A549 (cell line): ENCODE results near the gene ATP6AP2. TPM values are rescaled to one million over a fixed set of nuclear protein-coding genes. Genes with fewer than 3 reads are reported as not detected.
"Not testable (repeated sequence)": the region's sequence is repeated elsewhere in the genome, so short reads cannot be mapped to it uniquely, and the experiment has no call there.

Source experiments
- ATAC-seq, 2 experiments: fragments of 200-7000 bp in 1 of 2; fragments of >200 bp in 1 of 2; cut with Nextera tagmentation in 1 of 2; cut with Tn5 transposase in 1 of 2; 3 replicates each; pipeline versions ENCODE4 v1.8.0 to v1.9.1; 2018 to 2020; ENCODE audit warnings: mild to moderate bottlenecking in 1 of 2, moderate library complexity in 1 of 2
- CTCF ChIA-PET: fragments of 300-600 bp; sonication (Branson Sonifier 250); formaldehyde crosslinking; extraction: SDS; loops from one replicate; lab custom pipeline; 2021; ENCODE audit warnings: antibody characterized with exemption, inconsistent platforms; lab: Yijun Ruan, JAX
- POLR2A ChIA-PET: fragments of 350-600 bp; formaldehyde crosslinking; extraction: SDS; loops from one replicate; lab custom pipeline; 2021; ENCODE audit warnings: antibody characterized with exemption, inconsistent platforms; lab: Yijun Ruan, JAX
- DNase-seq, 2 experiments: peaks; one replicate each; pipeline versions ENCODE4 v3.0.0 to v3.0.0-alpha.2; 2011 to 2016; ENCODE audit warnings: low read depth in 1 of 2, low spot score in 1 of 2
- FAIRE-seq: peaks from 2 replicates; lab custom pipeline; 2011; peaks lifted over from hg19 to GRCh38; lab: Jason Lieb, UNC
- H3K27ac ChIP-seq, 2 experiments: fragments of >200 bp; sonication (Bioruptor Twin); formaldehyde crosslinking; 3 replicates each; pipeline ENCODE4 v1.5.1; 2016 to 2017
- H3K4me1 ChIP-seq: fragments of >200 bp; sonication (Bioruptor Twin); formaldehyde crosslinking; 3 replicates; pipeline ENCODE4 v1.6.1; 2016
- H3K4me2 ChIP-seq: fragments of >200 bp; sonication (Bioruptor Twin); formaldehyde crosslinking; 3 replicates; pipeline ENCODE4 v1.6.1; 2016
- H3K4me3 ChIP-seq: fragments of >200 bp; sonication (Bioruptor Twin); formaldehyde crosslinking; 3 replicates; pipeline ENCODE4 v1.5.1; 2016
- H3K9me3 ChIP-seq: fragments of >200 bp; sonication (Bioruptor Twin); formaldehyde crosslinking; 3 replicates; pipeline ENCODE4 v1.6.1; 2016
- CBX2 ChIP-seq: fragments of 200-600 bp; sonication (generic); IDR thresholded peaks from 2 replicates; pipeline ENCODE4 v1.6.1; 2016; ENCODE audit warnings: low read depth, mild to moderate bottlenecking, borderline replicate concordance
- CBX8 ChIP-seq: fragments of 200-600 bp; sonication (generic); IDR thresholded peaks from 2 replicates; pipeline ENCODE4 v1.6.1; 2016
- FOSB ChIP-seq: fragments of 250-450 bp; sonication (Bioruptor Pico); IDR thresholded peaks from 2 replicates; pipeline ENCODE4 v1.5.0; 2020; ENCODE audit warnings: mild to moderate bottlenecking, moderate library complexity
- FOSL2 ChIP-seq, 2 experiments: fragments of 450-650 bp in 1 of 2; fragments of >200 bp in 1 of 2; sonication (Bioruptor Twin) in 1 of 2; formaldehyde crosslinking; IDR thresholded peaks; 2 replicates each; pipeline versions ENCODE4 v1.5.0 to v1.6.1; 2016 to 2020; ENCODE audit warnings: mild to moderate bottlenecking in 1 of 2, moderate library complexity in 1 of 2
- HDAC2 ChIP-seq: fragments of 200-600 bp; sonication (generic); IDR thresholded peaks from 2 replicates; pipeline ENCODE4 v1.6.1; 2016
- HOXA7 ChIP-seq: fragments of 250-450 bp; sonication (Bioruptor Pico); IDR thresholded peaks from 2 replicates; pipeline ENCODE4 v1.5.0; 2020; ENCODE audit warnings: mild to moderate bottlenecking, moderate library complexity
- JUN ChIP-seq, 2 experiments: fragments of >200 bp; sonication (Bioruptor Twin); formaldehyde crosslinking; IDR thresholded peaks; 2 replicates in 1 of 2; 3 replicates in 1 of 2; pipeline ENCODE4 v1.6.1; 2016 to 2017
- JUNB ChIP-seq: fragments of >200 bp; sonication (Bioruptor Twin); formaldehyde crosslinking; IDR thresholded peaks from 2 replicates; pipeline ENCODE4 v1.6.1; 2016
- MAFK ChIP-seq: fragments of 450-650 bp; IDR thresholded peaks from 2 replicates; pipeline ENCODE4 v1.6.1; 2014; ENCODE audit not compliant: partially characterized antibody
- MAZ ChIP-seq: fragments of 150-350 bp; IDR thresholded peaks from 2 replicates; pipeline ENCODE4 v1.6.1; 2014; ENCODE audit warnings: antibody characterized with exemption, low read depth, low read length, borderline replicate concordance
- MYC ChIP-seq: IDR thresholded peaks from 2 replicates; pipeline ENCODE4 v1.6.1; 2012; ENCODE audit warnings: mild to moderate bottlenecking, inconsistent platforms, low read length, improper control_type of control experiment, borderline replicate concordance
- NFE2L2 ChIP-seq: fragments of 150-350 bp; conservative IDR thresholded peaks from 2 replicates; pipeline ENCODE4 v1.6.1; 2014; ENCODE audit warnings: low read length
- RAD21 ChIP-seq, 2 experiments: fragments of >200 bp in 1 of 2; sonication (Bioruptor Twin) in 1 of 2; formaldehyde crosslinking in 1 of 2; IDR thresholded peaks in 1 of 2; conservative IDR thresholded peaks in 1 of 2; 2 replicates in 1 of 2; 3 replicates in 1 of 2; pipeline ENCODE4 v1.6.1; 2012 to 2018; ENCODE audit warnings: inconsistent platforms in 1 of 2
- RCOR1 ChIP-seq: fragments of 150-350 bp; IDR thresholded peaks from 2 replicates; pipeline ENCODE4 v1.6.1; 2014; ENCODE audit warnings: antibody characterized with exemption, low read length, low read depth
- RNF2 ChIP-seq: fragments of 200-600 bp; sonication (generic); IDR thresholded peaks from 2 replicates; pipeline ENCODE4 v1.6.1; 2016; ENCODE audit warnings: low read depth, mild to moderate bottlenecking, antibody characterized with exemption, moderate library complexity, borderline replicate concordance
- SMC3 ChIP-seq: fragments of >200 bp; sonication (Bioruptor Twin); formaldehyde crosslinking; IDR thresholded peaks from 3 replicates; pipeline ENCODE4 v1.6.1; 2018; ENCODE audit warnings: inconsistent platforms
- SREBF2 ChIP-seq: fragments of 450-650 bp; IDR thresholded peaks from 2 replicates; pipeline ENCODE4 v1.6.1; 2014; ENCODE audit warnings: mild to moderate bottlenecking, moderate library complexity
- TFCP2L1 ChIP-seq: fragments of 250-450 bp; sonication (Bioruptor Pico); IDR thresholded peaks from 2 replicates; pipeline ENCODE4 v1.5.0; 2021; ENCODE audit warnings: mild to moderate bottlenecking
- ZC3H11A ChIP-seq: fragments of 450-650 bp; IDR thresholded peaks from 2 replicates; pipeline ENCODE4 v1.6.1; 2014; ENCODE audit warnings: antibody characterized with exemption, mild to moderate bottlenecking
- WGBS: methylation state at CpG from one replicate; pipeline ENCODE4 v1.1.6; 2017; ENCODE audit errors: missing lambda C conversion rate; 5-methylcytosine and 5-hydroxymethylcytosine counted together
- polyA plus RNA-seq, 4 experiments: library from polyadenylated mRNA; depleted of rRNA in 3 of 4; stranded (reverse); fragments of >200 nt; fragmentation: RNase III in 1 of 4; extraction: RNeasy Plus Mini Kit Qiagen cat#74134 plus additional on column Dnase treatment in 1 of 4; gene quantifications; 2 replicates in 3 of 4; 3 replicates in 1 of 4; pipeline ENCODE4 v1.2.3, GENCODE V29; 2011 to 2017
- TF ChIP-seq, protein P1 (sequence below): IDR thresholded peaks from 2 replicates; pipeline ENCODE4 v1.6.1; 2012
- TF ChIP-seq, protein P2 (sequence below): fragments of 250-450 bp; sonication (Bioruptor Pico); IDR thresholded peaks from 2 replicates; pipeline ENCODE4 v1.5.0; 2020; ENCODE audit warnings: low read depth, mild to moderate bottlenecking, moderate library complexity
- TF ChIP-seq, protein P3 (sequence below): fragments of >200 bp; sonication (Bioruptor Twin); formaldehyde crosslinking; IDR thresholded peaks from 3 replicates; pipeline ENCODE4 v1.5.1; 2016
- TF ChIP-seq, protein P4 (sequence below): fragments of 150-350 bp; IDR thresholded peaks from 2 replicates; pipeline ENCODE4 v1.6.1; 2014; ENCODE audit warnings: low read depth, mild to moderate bottlenecking, low read length

ATP6AP2 gene
- polyA plus RNA-seq, 2 of the 4 experiments (the other 2 are of a cell fraction) = 133 to 202 TPM

DNA sequence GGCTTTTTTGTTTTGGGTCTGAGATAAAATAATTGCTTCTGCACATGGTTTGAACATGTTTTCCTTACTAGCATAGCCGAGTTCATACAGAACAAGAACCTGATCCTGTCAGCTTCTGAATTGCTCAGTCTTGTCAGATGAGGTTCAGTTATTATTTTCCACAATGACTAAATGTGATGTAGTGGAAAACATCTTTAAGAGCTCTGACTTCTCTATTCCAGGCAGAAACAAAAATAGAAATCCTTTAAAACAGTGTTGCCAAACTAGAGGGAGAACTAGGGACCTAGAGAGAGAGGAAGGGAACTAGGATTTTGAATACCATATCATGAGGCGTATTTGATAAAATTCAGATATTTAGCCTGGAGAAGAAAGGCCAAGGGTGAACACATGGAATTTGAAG is 2.0 kb downstream of the ATP6AP2 start:
- 88% methylated on average over 2 of the region's 2 CpGs for WGBS
- POLR2A ChIA-PET = no interaction called here

DNA sequence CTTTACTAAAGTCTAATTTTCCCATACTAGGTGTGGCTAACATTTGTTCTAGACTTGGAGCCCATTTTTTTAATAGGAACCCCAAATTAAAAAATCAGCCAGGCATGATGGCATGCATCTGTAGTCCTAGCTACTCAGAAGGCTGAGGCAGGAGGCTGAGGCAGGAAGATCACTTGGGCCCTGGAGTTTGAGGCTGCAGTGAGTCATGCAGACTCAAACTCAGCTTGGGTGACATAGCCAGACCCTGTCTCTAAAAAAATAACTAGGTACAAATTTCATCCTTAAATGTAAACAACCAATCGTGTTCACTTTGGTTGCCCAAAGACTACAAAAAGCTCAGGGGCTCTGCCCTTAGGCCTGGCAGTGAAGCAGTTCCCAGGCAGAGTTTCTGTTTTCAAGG is 6.9 kb downstream of the ATP6AP2 start:
- H3K4me1 ChIP-seq, FAIRE-seq, H3K9me3 ChIP-seq, ATAC-seq, H3K27ac ChIP-seq, CTCF ChIA-PET, DNase-seq, H3K4me2 ChIP-seq, POLR2A ChIA-PET, H3K4me3 ChIP-seq: not testable (repeated sequence)
- 23% methylated on average over 1 of the region's 1 CpG for WGBS

More for the DNA sequence above, 2.0 kb downstream of the ATP6AP2 start:
- TF ChIP-seq RNF2 (no peak), RCOR1 (no peak), FOSB (CRISPR knock-in tag) (no peak), MAFK (no peak), HDAC2 (no peak), MYC (no peak), ZC3H11A (no peak), TFCP2L1 (CRISPR knock-in tag) (no peak), SMC3 (no peak), JUN (IDR thresholded peaks at IDR 0.05) (no peak), FOSL2 (IDR thresholded peaks at IDR 0.05) (no peak), FOSL2 (CRISPR knock-in tag; IDR thresholded peaks at IDR 0.05) (no peak)
- TF ChIP-seq, protein P1, sequence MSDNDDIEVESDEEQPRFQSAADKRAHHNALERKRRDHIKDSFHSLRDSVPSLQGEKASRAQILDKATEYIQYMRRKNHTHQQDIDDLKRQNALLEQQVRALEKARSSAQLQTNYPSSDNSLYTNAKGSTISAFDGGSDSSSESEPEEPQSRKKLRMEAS = no peak
- Histone ChIP-seq H3K4me2 (no peak overlapping the region), H3K9me3 (no peaks in the 10 kb centered on the region), H3K4me3 (no peak overlapping the region), H3K27ac (no peak overlapping the region), H3K4me1 (peaks cover 12% of the 10 kb centered on the region; the same call in 2 of the 3 replicates)
- FAIRE-seq = no peak
- CTCF ChIA-PET = interaction anchor here (2.0 kb wide), 1 partner anchor 9 kb away, joined by 5 read pairs; no protein-coding TSS in a partner anchor
- DNase-seq = no peak
- no peak for ATAC-seq

DNA sequence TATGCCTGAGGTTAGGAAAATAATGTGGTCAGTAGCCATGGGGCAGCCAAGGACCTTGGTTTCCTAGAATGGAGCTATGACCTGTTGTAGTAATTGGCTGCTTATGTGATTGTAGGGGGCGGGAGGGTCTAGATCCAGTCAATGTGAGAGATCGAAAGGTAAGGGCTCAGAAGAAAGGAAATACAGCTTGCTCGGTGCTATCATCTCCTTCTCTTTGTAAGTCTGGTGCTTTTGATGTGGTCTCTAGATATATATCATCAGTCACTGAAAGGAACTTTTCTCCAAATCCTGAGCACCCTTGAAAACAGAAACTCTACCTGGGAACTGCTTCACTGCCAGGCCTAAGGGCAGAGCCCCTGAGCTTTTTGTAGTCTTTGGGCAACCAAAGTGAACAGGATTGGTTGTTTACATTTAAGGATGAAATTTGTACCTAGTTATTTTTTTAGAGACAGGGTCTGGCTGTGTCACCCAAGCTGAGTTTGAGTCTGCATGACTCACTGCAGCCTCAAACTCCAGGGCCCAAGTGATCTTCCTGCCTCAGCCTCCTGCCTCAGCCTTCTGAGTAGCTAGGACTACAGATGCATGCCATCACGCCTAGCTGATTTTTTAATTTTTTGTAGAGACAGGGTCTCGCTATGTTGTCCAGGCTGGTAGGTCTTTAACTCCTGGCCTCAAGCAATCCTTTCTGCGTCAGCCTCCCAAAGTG is 9.0 kb downstream of the ATP6AP2 start:
- ATAC-seq, FAIRE-seq, POLR2A ChIA-PET, DNase-seq, H3K27ac ChIP-seq, H3K4me1 ChIP-seq, H3K4me3 ChIP-seq, H3K9me3 ChIP-seq, CTCF ChIA-PET, H3K4me2 ChIP-seq: not testable (repeated sequence)
- 98% methylated on average over 6 of the region's 6 CpGs for WGBS

DNA sequence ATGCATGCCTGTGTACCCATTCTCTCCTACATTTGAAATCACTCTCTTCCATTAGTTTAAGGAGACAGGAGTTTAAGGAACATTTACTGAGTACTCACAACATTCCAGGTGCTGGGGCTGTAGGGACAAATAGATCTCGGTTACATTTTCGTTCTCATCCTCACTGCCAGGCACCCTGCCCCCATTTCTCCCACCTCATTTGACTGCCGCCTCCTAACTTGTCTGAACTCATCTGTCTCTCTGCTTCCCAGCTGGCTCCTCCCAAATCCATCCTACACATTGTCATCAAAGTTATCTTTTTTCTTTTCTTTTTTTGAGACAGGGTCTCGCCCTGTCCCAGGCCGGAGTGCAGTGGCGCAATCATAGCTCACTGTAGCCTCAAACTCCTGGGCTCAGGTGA is 22.7 kb downstream of the ATP6AP2 start:
- ATAC-seq = no peak
- no peak overlapping the region for H3K4me2 ChIP-seq
- no peaks in the 10 kb centered on the region for H3K9me3 ChIP-seq
- TF ChIP-seq SREBF2 = no peak
- no peak for TF ChIP-seq CBX8
- no peak for TF ChIP-seq HOXA7 (CRISPR knock-in tag)
- no peak for TF ChIP-seq CBX2
- no peak for TF ChIP-seq NFE2L2
- TF ChIP-seq, protein P2, sequence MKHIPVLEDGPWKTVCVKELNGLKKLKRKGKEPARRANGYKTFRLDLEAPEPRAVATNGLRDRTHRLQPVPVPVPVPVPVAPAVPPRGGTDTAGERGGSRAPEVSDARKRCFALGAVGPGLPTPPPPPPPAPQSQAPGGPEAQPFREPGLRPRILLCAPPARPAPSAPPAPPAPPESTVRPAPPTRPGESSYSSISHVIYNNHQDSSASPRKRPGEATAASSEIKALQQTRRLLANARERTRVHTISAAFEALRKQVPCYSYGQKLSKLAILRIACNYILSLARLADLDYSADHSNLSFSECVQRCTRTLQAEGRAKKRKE (CRISPR knock-in tag) = no peak
- no peak for TF ChIP-seq MAZ
- no peak for TF ChIP-seq JUNB
- TF ChIP-seq, protein P3, sequence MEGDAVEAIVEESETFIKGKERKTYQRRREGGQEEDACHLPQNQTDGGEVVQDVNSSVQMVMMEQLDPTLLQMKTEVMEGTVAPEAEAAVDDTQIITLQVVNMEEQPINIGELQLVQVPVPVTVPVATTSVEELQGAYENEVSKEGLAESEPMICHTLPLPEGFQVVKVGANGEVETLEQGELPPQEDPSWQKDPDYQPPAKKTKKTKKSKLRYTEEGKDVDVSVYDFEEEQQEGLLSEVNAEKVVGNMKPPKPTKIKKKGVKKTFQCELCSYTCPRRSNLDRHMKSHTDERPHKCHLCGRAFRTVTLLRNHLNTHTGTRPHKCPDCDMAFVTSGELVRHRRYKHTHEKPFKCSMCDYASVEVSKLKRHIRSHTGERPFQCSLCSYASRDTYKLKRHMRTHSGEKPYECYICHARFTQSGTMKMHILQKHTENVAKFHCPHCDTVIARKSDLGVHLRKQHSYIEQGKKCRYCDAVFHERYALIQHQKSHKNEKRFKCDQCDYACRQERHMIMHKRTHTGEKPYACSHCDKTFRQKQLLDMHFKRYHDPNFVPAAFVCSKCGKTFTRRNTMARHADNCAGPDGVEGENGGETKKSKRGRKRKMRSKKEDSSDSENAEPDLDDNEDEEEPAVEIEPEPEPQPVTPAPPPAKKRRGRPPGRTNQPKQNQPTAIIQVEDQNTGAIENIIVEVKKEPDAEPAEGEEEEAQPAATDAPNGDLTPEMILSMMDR = no peak
- TF ChIP-seq RNF2 = no peak
- TF ChIP-seq RAD21 (conservative IDR thresholded peaks at IDR 0.05 in 1 of 2, IDR thresholded peaks at IDR 0.05 in 1 of 2) = no peak
- TF ChIP-seq, protein P4, sequence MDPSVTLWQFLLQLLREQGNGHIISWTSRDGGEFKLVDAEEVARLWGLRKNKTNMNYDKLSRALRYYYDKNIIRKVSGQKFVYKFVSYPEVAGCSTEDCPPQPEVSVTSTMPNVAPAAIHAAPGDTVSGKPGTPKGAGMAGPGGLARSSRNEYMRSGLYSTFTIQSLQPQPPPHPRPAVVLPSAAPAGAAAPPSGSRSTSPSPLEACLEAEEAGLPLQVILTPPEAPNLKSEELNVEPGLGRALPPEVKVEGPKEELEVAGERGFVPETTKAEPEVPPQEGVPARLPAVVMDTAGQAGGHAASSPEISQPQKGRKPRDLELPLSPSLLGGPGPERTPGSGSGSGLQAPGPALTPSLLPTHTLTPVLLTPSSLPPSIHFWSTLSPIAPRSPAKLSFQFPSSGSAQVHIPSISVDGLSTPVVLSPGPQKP = no peak
- TF ChIP-seq, all 56 proteins: peak for 0
- no peak for DNase-seq
- no peak for FAIRE-seq
- Histone ChIP-seq H3K4me3 (no peak overlapping the region), H3K4me1 (no peaks in the 10 kb centered on the region), H3K27ac (no peak overlapping the region)
- WGBS = 97% methylated on average over 6 of the region's 6 CpGs
- CTCF ChIA-PET = interaction anchor here (1.1 to 1.4 kb wide), 2 partner anchors 28 to 59 kb away, joined by 3 read pairs; no protein-coding TSS in a partner anchor
- POLR2A ChIA-PET = no interaction called here
